HepG2 (cell line): ENCODE results near the gene IL11RA. TPM values are rescaled to one million over a fixed set of nuclear protein-coding genes. Genes with fewer than 3 reads are reported as not detected.

Source experiments
- CREM ChIP-seq, 2 experiments: sonication (generic) in 1 of 2; formaldehyde crosslinking in 1 of 2; IDR thresholded peaks; 2 replicates each; pipeline versions ENCODE4 v1.4.0 to v1.6.1; 2016 to 2020; ENCODE audit warnings: antibody characterized with exemption in 1 of 2, mild to moderate bottlenecking in 1 of 2, missing genetic modification reagents in 1 of 2
- DR1 ChIP-seq: sonication (generic); formaldehyde crosslinking; IDR thresholded peaks from 2 replicates; pipeline ENCODE4 v1.8.0; 2021; ENCODE audit warnings: mild to moderate bottlenecking, missing genetic modification reagents, inconsistent platforms
- KAT7 ChIP-seq: IDR thresholded peaks from 2 replicates; pipeline ENCODE4 v1.6.1; 2018; ENCODE audit warnings: borderline replicate concordance, missing compliant biosample characterization
- KLF15 ChIP-seq: sonication (generic); formaldehyde crosslinking; IDR thresholded peaks from 2 replicates; pipeline ENCODE4 v1.8.1; 2023; ENCODE audit warnings: borderline replicate concordance, mild to moderate bottlenecking, inconsistent platforms, missing genetic modification reagents, mixed read lengths
- KMT2B ChIP-seq: IDR thresholded peaks from 2 replicates; pipeline ENCODE4 v1.6.1; 2016; ENCODE audit warnings: missing genetic modification reagents, missing compliant biosample characterization
- MAFG ChIP-seq: sonication (generic); formaldehyde crosslinking; IDR thresholded peaks from 2 replicates; pipeline ENCODE4 v1.5.1; 2020; ENCODE audit warnings: mild to moderate bottlenecking, missing genetic modification reagents
- NFAT5 ChIP-seq: sonication (generic); formaldehyde crosslinking; IDR thresholded peaks from 2 replicates; pipeline ENCODE4 v1.4.0; 2020; ENCODE audit warnings: missing genetic modification reagents
- NR2C2 ChIP-seq: sonication (generic); formaldehyde crosslinking; IDR thresholded peaks from 2 replicates; pipeline ENCODE4 v1.4.0; 2020; ENCODE audit warnings: missing genetic modification reagents, mild to moderate bottlenecking, moderate library complexity, borderline replicate concordance
- TEAD3 ChIP-seq: optimal IDR thresholded peaks from 2 replicates; pipeline ENCODE3; 2016; ENCODE audit warnings: borderline replicate concordance
- TRIM24 ChIP-seq: sonication (generic); formaldehyde crosslinking; IDR thresholded peaks from 2 replicates; pipeline ENCODE4 v1.8.0; 2022; ENCODE audit warnings: mild to moderate bottlenecking, missing genetic modification reagents
- XBP1 ChIP-seq: sonication (generic); formaldehyde crosslinking; IDR thresholded peaks from 2 replicates; pipeline ENCODE4 v1.5.0; 2020; ENCODE audit warnings: missing genetic modification reagents
- ZBTB20 ChIP-seq: sonication (generic); formaldehyde crosslinking; IDR thresholded peaks from 2 replicates; pipeline ENCODE4 v1.8.1; 2023; ENCODE audit warnings: missing genetic modification reagents, low read depth, mild to moderate bottlenecking, borderline replicate concordance
- ZBTB8A ChIP-seq: sonication (generic); formaldehyde crosslinking; IDR thresholded peaks from 2 replicates; pipeline ENCODE4 v1.4.0; 2020; ENCODE audit warnings: mild to moderate bottlenecking, low read depth, missing genetic modification reagents, borderline replicate concordance
- ZNF136 ChIP-seq: sonication (generic); formaldehyde crosslinking; IDR thresholded peaks from 2 replicates; pipeline ENCODE4 v1.8.1; 2022; ENCODE audit warnings: low read depth, mild to moderate bottlenecking, moderate library complexity, missing genetic modification reagents
- ZNF264 ChIP-seq: sonication (generic); formaldehyde crosslinking; IDR thresholded peaks from 2 replicates; pipeline ENCODE4 v1.4.0; 2020; ENCODE audit warnings: missing genetic modification reagents
- ZNF333 ChIP-seq: sonication (generic); formaldehyde crosslinking; IDR thresholded peaks from 2 replicates; pipeline ENCODE4 v1.4.0; 2020; ENCODE audit warnings: mild to moderate bottlenecking, missing genetic modification reagents, borderline replicate concordance
- ZNF44 ChIP-seq: sonication (generic); formaldehyde crosslinking; IDR thresholded peaks from 2 replicates; pipeline ENCODE4 v1.5.1; 2020; ENCODE audit warnings: mild to moderate bottlenecking, missing genetic modification reagents
- ZNF510 ChIP-seq: sonication (generic); formaldehyde crosslinking; IDR thresholded peaks from 2 replicates; pipeline ENCODE4 v1.4.0; 2020; ENCODE audit warnings: low read depth, mild to moderate bottlenecking, missing genetic modification reagents
- ZNF543 ChIP-seq: sonication (generic); formaldehyde crosslinking; IDR thresholded peaks from 2 replicates; pipeline ENCODE4 v1.4.0; 2020; ENCODE audit warnings: mild to moderate bottlenecking, missing genetic modification reagents
- ZNF678 ChIP-seq: sonication (generic); formaldehyde crosslinking; IDR thresholded peaks from 2 replicates; pipeline ENCODE4 v1.4.0; 2020; ENCODE audit warnings: mild to moderate bottlenecking, missing genetic modification reagents
- ZNF737 ChIP-seq: sonication (generic); formaldehyde crosslinking; IDR thresholded peaks from 2 replicates; pipeline ENCODE4 v1.5.0; 2020; ENCODE audit warnings: missing genetic modification reagents, mild to moderate bottlenecking, borderline replicate concordance
- polyA plus RNA-seq, 8 experiments: library from polyadenylated mRNA; depleted of rRNA in 3 of 8; stranded (reverse) in 7 of 8; unstranded in 1 of 8; fragments of >200 nt; fragmentation: Illumina TruSeq in 4 of 8; extraction: Trizol in 4 of 8; gene quantifications; 2 replicates each; pipeline versions ENCODE4 v1.2.1 to v1.2.3, GENCODE V29; 2011 to 2016; ENCODE audit warnings: low read depth in 4 of 8, missing spikeins in 1 of 8, mixed read lengths in 1 of 8; ENCODE audit not compliant: insufficient read depth in 1 of 8
- total RNA-seq, 5 experiments: library from RNA; depleted of rRNA; stranded (reverse); fragments of >200 nt; fragmentation: Illumina TruSeq; extraction: Trizol; gene quantifications; 2 replicates each; pipeline ENCODE4 v1.2.3, GENCODE V29; 2016; ENCODE audit warnings: low read depth in 1 of 5
- TF ChIP-seq, protein P1 (sequence below): sonication (generic); formaldehyde crosslinking; IDR thresholded peaks from 2 replicates; pipeline ENCODE4 v1.9.0; 2021; ENCODE audit warnings: missing genetic modification reagents, borderline replicate concordance
- TF ChIP-seq, protein P2 (sequence below): sonication (generic); formaldehyde crosslinking; IDR thresholded peaks from 2 replicates; pipeline ENCODE4 v1.4.0; 2020; ENCODE audit warnings: missing genetic modification reagents

IL11RA gene
- total and polyA plus RNA-seq, 2 of the 13 experiments (the other 11 are each of a cell fraction or from before 2014, with no cell fraction given), result 2.0 to 4.2 TPM

DNA sequence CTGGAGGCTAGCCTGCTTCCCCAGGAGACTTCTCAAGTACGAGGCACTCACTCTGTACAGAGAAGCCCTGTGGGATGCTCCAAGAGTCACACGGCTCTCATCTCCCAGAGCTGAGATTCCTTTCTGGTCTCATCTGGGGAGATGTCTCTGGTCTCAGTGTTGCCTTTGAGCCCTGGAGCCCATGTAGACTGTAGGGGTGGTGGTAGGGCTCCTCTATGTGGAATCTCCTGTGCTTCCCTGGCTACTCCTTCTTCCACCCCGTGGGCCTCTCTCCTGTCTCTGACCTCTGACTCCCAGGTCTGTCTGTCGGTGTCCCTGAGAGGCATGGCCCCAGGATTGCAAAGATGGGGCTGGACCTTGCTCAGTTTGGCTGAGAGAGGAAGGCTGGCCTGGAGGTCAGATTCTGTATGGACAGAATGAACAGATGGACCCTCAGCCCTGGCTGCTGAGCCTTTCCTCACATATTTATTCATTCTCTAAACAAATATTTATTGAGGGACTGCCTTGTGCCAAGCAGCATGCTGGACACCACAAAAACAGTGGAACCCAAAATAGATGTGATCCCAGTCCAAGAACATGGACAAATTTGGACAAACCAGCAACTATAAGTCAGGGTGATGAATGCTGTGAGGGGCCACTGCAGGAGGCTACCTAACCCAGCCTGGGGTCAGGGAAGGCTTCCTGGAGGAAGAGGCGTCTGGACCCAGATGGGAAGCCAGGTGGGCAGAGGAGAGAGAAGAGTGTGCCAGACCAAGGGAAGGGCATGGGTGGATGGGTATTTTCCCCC lies 36.5 kb downstream of the IL11RA start (continued):
- TF ChIP-seq ZBTB8A (CRISPR knock-in tag) (no peak), XBP1 (CRISPR knock-in tag) (no peak), ZNF510 (no peak), DR1 (CRISPR knock-in tag) (no peak), KAT7 (CRISPR knock-in tag) (no peak), MAFG (CRISPR knock-in tag) (no peak), ZNF264 (no peak), ZBTB20 (CRISPR knock-in tag) (no peak; the same call in 1 of the 2 replicates), ZNF44 (CRISPR knock-in tag) (no peak), NR2C2 (CRISPR knock-in tag) (peak; percentile 86), ZNF543 (0 out of 2 replicates have a peak, but pooled peaks have one; percentile 30), ZNF737 (no peak), ZNF136 (CRISPR knock-in tag) (no peak), NFAT5 (CRISPR knock-in tag) (no peak), TEAD3 (CRISPR knock-in tag) (peak; percentile 68), ZNF333 (CRISPR knock-in tag) (no peak), KLF15 (CRISPR knock-in tag) (no peak), TRIM24 (CRISPR knock-in tag) (no peak), CREM (IDR thresholded peaks at IDR 0.05) (peak; percentile 65; the same call in 1 of the 2 replicates), CREM (CRISPR knock-in tag; IDR thresholded peaks at IDR 0.05) (no peak), KMT2B (CRISPR knock-in tag) (no peak), ZNF678 (no peak)
- TF ChIP-seq, protein P1, sequence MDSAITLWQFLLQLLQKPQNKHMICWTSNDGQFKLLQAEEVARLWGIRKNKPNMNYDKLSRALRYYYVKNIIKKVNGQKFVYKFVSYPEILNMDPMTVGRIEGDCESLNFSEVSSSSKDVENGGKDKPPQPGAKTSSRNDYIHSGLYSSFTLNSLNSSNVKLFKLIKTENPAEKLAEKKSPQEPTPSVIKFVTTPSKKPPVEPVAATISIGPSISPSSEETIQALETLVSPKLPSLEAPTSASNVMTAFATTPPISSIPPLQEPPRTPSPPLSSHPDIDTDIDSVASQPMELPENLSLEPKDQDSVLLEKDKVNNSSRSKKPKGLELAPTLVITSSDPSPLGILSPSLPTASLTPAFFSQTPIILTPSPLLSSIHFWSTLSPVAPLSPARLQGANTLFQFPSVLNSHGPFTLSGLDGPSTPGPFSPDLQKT (CRISPR knock-in tag), result no peak
- TF ChIP-seq, protein P2, sequence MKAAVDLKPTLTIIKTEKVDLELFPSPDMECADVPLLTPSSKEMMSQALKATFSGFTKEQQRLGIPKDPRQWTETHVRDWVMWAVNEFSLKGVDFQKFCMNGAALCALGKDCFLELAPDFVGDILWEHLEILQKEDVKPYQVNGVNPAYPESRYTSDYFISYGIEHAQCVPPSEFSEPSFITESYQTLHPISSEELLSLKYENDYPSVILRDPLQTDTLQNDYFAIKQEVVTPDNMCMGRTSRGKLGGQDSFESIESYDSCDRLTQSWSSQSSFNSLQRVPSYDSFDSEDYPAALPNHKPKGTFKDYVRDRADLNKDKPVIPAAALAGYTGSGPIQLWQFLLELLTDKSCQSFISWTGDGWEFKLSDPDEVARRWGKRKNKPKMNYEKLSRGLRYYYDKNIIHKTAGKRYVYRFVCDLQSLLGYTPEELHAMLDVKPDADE (CRISPR knock-in tag), result no peak
